GM21717 (cell line): Measurements from ENCODE around the gene RERE.
"Not testable (repeated sequence)": the region's sequence is repeated elsewhere in the genome, so short reads cannot be mapped to it uniquely, and the experiment has no call there.

Source experiments
- ATAC-seq: cut with Tn5 transposase; IDR thresholded peaks from one replicate; pipeline ENCODE4 v1.9.1; 2021; ENCODE audit warnings: mild to moderate bottlenecking, moderate library complexity; ENCODE audit not compliant: unreplicated experiment

The RERE gene

GRCh38 chr1:8464377-8464776, 353.1 kb downstream of the RERE start:
- ATAC-seq: no peak

- ATAC-seq: no peak
Observed at GRCh38 chr1:8463144-8463927, 354.1 kb downstream of the RERE start.

GRCh38 chr1:8462371-8462892, 355.0 kb downstream of the RERE start:
- ATAC-seq: no peak

- no peak for ATAC-seq
Observed at GRCh38 chr1:8461351-8462110, 355.9 kb downstream of the RERE start.

- no peak for ATAC-seq
Observed at GRCh38 chr1:8460784-8461183, 356.7 kb downstream of the RERE start.

- no peak for ATAC-seq
Observed at GRCh38 chr1:8460132-8460544, 357.3 kb downstream of the RERE start.

GRCh38 chr1:8458607-8459006, 358.8 kb downstream of the RERE start:
- no peak for ATAC-seq

- ATAC-seq: no peak
Observed at GRCh38 chr1:8457760-8458381, 359.6 kb downstream of the RERE start.

GRCh38 chr1:8456991-8457390, 360.4 kb downstream of the RERE start:
- no peak for ATAC-seq

- no peak for ATAC-seq
Observed at GRCh38 chr1:8456308-8456912, 361.0 kb downstream of the RERE start.

GRCh38 chr1:8455700-8456307, 361.6 kb downstream of the RERE start:
- ATAC-seq: no peak

- ATAC-seq: no peak
Observed at GRCh38 chr1:8450312-8450711, 367.1 kb downstream of the RERE start.

GRCh38 chr1:8448911-8449661, 368.4 kb downstream of the RERE start:
- ATAC-seq: no peak

GRCh38 chr1:8448505-8448904, 368.9 kb downstream of the RERE start:
- ATAC-seq: not testable (repeated sequence)

- ATAC-seq: no peak
Observed at GRCh38 chr1:8447616-8448150, 369.8 kb downstream of the RERE start.

- ATAC-seq: not testable (repeated sequence)
Observed at GRCh38 chr1:8446119-8446518, 371.3 kb downstream of the RERE start.

- no peak for ATAC-seq
Observed at GRCh38 chr1:8443558-8444194, 373.8 kb downstream of the RERE start.

GRCh38 chr1:8441426-8441825, 376.0 kb downstream of the RERE start:
- no peak for ATAC-seq

GRCh38 chr1:8439015-8439702, 378.3 kb downstream of the RERE start:
- ATAC-seq: no peak
